ENCODE data around the gene ABCC4. TPM values are rescaled to one million over a fixed set of nuclear protein-coding genes. Genes with fewer than 3 reads are reported as not detected.

Gene ABCC4
- total RNA-seq, 1 donor from 2014 or later = 13.3 TPM

DNA sequence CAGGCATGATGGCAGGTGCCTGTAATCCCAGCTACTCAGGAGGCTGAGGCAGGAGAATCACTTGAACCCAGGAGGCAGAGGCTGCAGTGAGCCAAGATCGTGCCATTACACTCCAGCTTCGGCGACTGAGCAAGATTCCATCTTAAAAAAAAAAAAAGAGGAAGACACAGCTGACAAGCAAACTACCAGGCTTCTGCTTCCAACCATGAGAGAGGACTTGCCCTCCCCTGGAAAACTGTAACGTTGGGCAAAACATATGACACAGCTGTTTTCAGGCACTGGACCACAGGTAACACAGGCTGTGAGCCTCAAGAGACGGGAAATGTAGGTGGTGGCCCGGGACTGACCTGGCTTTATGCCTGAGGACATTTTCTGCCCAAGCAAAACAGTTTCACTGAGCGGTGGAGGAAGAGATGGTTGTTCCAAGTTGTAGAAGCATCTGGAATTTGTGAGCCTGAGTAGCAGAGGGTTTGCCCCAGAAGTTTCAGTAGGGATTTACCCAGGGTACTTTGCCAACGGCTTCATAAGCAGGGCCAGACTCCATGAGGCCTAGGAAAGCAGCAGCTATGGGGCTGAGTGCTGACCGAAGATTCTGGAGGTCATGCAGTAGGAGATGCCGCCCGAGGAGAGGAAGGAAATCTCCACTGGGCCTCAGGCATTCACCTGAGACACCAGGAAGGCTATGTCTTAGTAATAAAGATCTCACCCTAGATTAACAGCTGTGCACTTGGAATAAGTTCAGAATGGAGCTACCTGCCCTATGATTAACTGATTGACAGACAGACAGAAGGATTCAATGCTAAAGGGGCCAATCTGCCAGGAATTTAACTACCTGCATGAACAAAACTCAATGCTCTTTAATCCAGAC is 88.0 kb downstream of the ABCC4 start:
- TF ChIP-seq POLR2AphosphoS5 (IDR thresholded peaks at IDR 0.05; ENCODE audit: insufficient read depth in 1 of 2, low read depth in 1 of 2) (no peak), POLR2A (IDR thresholded peaks at IDR 0.05) (no peak)
- no peaks in the 10 kb centered on the region for H3K4me1 ChIP-seq
- H3K9me3 ChIP-seq = no peaks in the 10 kb centered on the region
- no peak overlapping the region for H3K27ac ChIP-seq
- intact Hi-C loops (cut with DNase I) = no loop called here
- no peaks in the 10 kb centered on the region for H3K36me3 ChIP-seq
- no peaks in the 10 kb centered on the region for H3K27me3 ChIP-seq
- DNase-seq (ENCODE audit: extremely low spot score in 2 of 2) = peak in 1 of 2 donors; percentile 65
- no peak overlapping the region for H3K4me3 ChIP-seq

DNA sequence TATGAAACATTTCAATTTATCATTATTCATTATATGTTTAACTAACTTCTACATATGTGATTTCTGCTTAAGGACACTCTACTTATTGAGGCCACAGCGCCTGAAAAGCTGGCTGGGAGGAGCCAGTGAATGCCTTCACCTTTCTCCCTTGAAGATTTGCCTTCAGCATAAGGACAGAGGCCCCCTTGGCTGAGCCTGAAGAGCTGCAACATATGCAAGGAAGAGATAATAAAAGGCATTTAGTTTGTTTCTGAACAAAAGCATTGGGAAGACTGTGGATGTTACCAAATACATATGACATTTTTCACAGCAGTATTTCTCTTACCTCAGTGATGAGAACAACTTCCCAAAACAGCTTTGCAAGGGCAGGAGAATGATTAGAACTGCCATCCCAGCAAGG is 92.1 kb downstream of the ABCC4 start:
- peaks cover 0 to 6% of the 10 kb centered on the region in 2 donors for H3K36me3 ChIP-seq
- TF ChIP-seq POLR2AphosphoS5 (IDR thresholded peaks at IDR 0.05; ENCODE audit: insufficient read depth in 1 of 2, low read depth in 1 of 2) (no peak), POLR2A (IDR thresholded peaks at IDR 0.05) (no peak)
- TF ChIP-seq, protein P1, sequence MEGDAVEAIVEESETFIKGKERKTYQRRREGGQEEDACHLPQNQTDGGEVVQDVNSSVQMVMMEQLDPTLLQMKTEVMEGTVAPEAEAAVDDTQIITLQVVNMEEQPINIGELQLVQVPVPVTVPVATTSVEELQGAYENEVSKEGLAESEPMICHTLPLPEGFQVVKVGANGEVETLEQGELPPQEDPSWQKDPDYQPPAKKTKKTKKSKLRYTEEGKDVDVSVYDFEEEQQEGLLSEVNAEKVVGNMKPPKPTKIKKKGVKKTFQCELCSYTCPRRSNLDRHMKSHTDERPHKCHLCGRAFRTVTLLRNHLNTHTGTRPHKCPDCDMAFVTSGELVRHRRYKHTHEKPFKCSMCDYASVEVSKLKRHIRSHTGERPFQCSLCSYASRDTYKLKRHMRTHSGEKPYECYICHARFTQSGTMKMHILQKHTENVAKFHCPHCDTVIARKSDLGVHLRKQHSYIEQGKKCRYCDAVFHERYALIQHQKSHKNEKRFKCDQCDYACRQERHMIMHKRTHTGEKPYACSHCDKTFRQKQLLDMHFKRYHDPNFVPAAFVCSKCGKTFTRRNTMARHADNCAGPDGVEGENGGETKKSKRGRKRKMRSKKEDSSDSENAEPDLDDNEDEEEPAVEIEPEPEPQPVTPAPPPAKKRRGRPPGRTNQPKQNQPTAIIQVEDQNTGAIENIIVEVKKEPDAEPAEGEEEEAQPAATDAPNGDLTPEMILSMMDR (IDR thresholded peaks at IDR 0.05) = no peak
- DNase-seq (ENCODE audit: extremely low spot score in 2 of 2) = no peak

DNA sequence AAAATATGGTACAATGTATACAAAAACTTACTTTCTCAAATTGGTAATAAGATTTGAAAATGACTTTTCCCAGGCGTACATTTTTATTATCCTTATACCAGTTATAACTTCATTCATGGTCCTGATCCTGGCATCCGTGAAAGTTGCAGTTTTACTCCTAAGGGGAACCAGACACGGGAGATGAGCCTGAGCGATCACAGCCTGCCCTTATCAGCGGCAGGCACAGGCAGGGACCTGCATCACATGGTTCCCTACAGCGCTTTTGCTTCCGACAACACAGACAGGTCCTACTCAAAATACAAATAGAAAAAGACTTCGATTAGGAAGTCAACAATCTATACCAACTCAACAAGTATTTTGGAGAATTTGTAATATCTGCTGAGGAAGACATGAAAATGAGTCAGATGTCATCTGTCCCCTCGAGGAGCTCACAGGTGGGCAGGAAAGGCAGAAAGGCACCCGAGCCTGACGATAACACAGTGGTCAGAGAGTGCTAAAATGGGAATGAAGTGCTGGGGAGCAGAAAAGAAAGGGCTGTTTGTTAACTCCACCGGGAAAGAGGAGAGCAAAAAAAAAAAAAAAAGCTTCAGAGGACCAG is 93.4 kb downstream of the ABCC4 start:
- no peaks in the 10 kb centered on the region for H3K27me3 ChIP-seq
- H3K9me3 ChIP-seq = no peaks in the 10 kb centered on the region
- peaks cover 0 to 6% of the 10 kb centered on the region in 2 donors for H3K36me3 ChIP-seq
- no peaks in the 10 kb centered on the region for H3K4me1 ChIP-seq
- no peak overlapping the region for H3K27ac ChIP-seq
- DNase-seq (ENCODE audit: extremely low spot score in 2 of 2) = no peak
- intact Hi-C loops (cut with DNase I) = no loop called here
- TF ChIP-seq POLR2A (IDR thresholded peaks at IDR 0.05) = no peak
- TF ChIP-seq POLR2AphosphoS5 (IDR thresholded peaks at IDR 0.05; ENCODE audit: insufficient read depth in 1 of 2, low read depth in 1 of 2) = no peak
- TF ChIP-seq, protein P1 (IDR thresholded peaks at IDR 0.05) = no peak
- H3K4me3 ChIP-seq = no peak overlapping the region

More for the DNA sequence above, 92.1 kb downstream of the ABCC4 start:
- Histone ChIP-seq H3K4me3 (no peak overlapping the region), H3K4me1 (no peaks in the 10 kb centered on the region), H3K9me3 (no peaks in the 10 kb centered on the region), H3K27ac (no peak overlapping the region), H3K27me3 (no peaks in the 10 kb centered on the region)
- intact Hi-C loops (cut with DNase I) = no loop called here

DNA sequence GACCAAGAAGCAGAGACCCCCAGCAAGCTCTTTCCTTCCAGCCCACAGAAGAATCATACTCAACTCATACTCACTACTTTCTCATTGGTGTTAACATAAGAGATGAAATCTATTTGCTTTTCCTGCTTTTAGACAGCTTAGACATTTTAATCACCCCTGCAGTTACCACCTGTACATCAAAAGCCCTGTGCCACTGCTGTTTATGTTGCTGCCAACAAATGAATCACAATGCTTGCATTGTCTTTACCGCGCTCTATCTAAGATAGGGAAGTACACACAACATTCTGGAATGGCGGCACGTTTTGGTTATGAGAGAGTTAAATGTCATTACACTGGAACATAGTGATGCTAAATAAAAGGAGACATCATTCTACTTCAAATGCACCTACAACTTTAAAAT is 95.1 kb downstream of the ABCC4 start:
- Histone ChIP-seq H3K27ac (no peak overlapping the region), H3K27me3 (no peaks in the 10 kb centered on the region), H3K36me3 (peaks cover 0 to 6% of the 10 kb centered on the region in 2 donors), H3K4me1 (no peaks in the 10 kb centered on the region), H3K4me3 (no peak overlapping the region), H3K9me3 (no peaks in the 10 kb centered on the region)
- TF ChIP-seq, protein P1 (IDR thresholded peaks at IDR 0.05) = no peak
- no peak for TF ChIP-seq POLR2AphosphoS5 (IDR thresholded peaks at IDR 0.05; ENCODE audit: insufficient read depth in 1 of 2, low read depth in 1 of 2)
- TF ChIP-seq POLR2A (IDR thresholded peaks at IDR 0.05) = no peak
- intact Hi-C loops (cut with DNase I) = no loop called here
- no peak for DNase-seq (ENCODE audit: extremely low spot score in 2 of 2)

DNA sequence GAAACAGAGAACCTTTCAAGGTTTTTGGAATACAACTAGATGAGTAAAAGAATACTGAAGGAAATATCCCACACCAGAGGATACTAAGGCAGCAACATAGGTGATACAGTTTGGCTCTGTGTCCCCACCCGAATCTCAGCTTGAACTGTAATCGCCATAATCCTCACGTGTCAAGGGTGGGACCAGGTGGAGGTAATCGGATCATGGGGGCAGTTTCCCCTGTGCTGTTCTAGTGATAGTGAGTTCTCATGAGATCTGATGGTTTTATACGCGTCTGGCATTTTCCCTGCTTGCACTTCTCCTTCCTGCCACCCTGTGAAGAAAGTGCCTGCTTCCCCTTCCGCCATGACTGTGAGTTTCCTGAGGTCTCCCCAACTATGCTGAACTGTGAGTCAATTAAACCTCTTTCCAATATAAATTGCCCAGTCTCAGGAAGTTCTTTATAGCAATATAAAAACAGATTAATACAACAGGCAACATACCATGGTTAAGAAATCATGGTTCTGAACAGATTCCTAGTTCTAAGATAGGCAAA is 97.0 kb downstream of the ABCC4 start:
- TF ChIP-seq, protein P1 (IDR thresholded peaks at IDR 0.05) = no peak
- TF ChIP-seq POLR2AphosphoS5 (IDR thresholded peaks at IDR 0.05; ENCODE audit: insufficient read depth in 1 of 2, low read depth in 1 of 2) = no peak
- Histone ChIP-seq H3K36me3 (peaks cover 0 to 6% of the 10 kb centered on the region in 2 donors), H3K27me3 (no peaks in the 10 kb centered on the region), H3K4me3 (no peak overlapping the region), H3K4me1 (no peaks in the 10 kb centered on the region), H3K27ac (no peak overlapping the region), H3K9me3 (no peaks in the 10 kb centered on the region)
- no peak for DNase-seq (ENCODE audit: extremely low spot score in 2 of 2)
- intact Hi-C loops (cut with DNase I) = no loop called here

Measured in vagina (tissue), 2 donors.